ENCODE measurements around the gene SERGEF.

SERGEF gene

DNA sequence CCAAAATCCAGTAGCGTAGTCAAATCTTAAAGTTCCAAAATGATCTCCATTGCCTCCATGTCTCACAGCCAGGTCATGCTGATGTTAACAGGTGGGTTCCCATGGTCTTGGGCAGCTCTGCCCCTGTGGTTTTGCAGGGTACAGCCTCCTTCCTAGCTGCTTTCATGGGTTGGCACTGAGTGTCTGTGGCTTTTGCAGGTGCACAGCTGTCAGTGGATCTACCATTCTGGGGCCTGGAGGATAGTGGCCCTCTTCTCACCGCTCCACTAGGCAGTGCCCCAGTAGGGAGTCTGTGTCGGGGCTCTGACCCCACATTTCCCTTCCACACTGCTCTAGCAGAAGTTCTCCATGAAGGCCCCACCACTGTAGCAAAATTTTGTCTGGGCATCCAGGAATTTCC lies 145.5 kb downstream of the SERGEF start:
- in situ Hi-C loops (cut with MboI; ENCODE audit: low sequenced_read_pairs) = no loop called here

- in situ Hi-C loops (cut with MboI; ENCODE audit: low sequenced_read_pairs) = no loop called here
Observed at GRCh38 chr11:17865765-17866428, 146.9 kb downstream of the SERGEF start.

DNA sequence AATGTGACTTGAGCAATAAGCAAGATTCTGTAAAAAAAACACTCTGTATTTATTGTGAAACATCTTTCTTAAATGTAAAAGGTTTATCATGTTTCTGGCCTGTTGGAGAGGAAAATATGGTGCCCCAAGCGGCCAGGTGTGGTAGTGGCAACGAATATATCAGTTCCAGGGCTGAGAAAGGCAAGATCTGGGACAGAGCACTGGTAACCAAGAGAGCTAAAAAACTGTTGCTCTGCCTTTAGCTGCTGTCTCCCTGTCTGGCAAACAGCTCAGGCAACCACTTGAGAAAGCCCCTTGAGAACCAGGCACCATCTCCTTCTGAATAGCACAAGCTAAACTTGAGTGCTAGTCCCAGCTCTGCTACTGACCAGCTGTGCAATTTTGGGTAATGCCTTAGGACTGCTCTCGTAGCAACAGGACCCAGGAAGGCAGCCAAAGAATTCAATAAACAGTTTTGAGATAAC lies 148.3 kb downstream of the SERGEF start:
- in situ Hi-C loops (cut with MboI; ENCODE audit: low sequenced_read_pairs) = no loop called here

GRCh38 chr11:17861036-17861755 lies 151.7 kb downstream of the SERGEF start:
- in situ Hi-C loops (cut with MboI; ENCODE audit: low sequenced_read_pairs) = no loop called here

DNA sequence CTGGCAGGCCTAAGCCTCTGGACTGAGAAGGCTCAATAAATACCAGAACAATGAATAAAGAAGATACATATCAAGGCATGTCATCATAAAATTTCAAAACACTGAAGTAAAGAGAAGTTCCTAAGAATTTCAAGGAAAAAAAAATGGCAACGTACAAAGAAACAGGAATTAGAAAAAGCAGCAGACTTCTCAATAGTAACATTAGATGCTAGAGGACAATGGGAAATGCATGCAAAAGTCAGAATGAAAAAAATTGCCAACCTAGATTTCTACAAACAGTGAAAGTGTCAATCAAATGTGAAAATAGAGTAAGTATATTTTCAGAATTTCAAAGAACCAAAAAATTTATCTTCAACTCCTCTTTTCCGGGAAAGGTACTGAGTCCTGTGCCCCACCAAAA lies 153.3 kb downstream of the SERGEF start:
- in situ Hi-C loops (cut with MboI; ENCODE audit: low sequenced_read_pairs) = no loop called here

DNA sequence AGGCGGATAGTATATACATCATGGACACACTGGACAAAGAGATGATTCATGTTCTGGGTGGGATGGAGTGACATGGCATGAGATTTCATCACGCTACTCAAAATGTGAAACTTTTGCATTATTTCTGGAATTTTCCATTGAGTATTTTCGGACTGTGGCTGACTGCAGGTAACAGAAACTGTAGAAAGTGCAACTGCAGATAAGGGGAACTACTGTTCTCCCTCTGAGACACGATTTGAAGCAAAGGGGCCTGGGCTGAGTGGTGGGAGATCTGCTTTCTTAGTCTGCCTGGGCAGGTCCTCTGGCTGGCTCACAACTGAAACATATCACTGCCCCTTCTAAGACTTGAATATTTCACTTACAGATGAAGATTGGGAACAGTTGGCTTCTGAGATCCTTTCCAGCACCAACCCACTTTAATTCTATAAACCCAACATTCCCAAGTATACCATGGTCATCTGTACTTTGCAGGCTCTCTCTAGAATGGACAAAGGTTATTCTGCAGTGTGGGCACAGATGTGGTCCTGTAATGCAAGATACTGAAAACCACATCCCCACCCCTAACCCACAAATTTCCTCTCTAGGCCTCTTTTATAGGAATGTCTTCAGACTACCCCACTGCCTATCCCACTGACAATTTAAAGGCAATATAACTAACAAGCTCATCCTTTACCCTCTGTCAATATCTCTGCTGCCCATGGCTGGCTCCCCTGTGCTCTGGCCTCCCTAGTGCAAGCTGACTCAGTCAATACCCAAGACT lies 157.1 kb downstream of the SERGEF start:
- in situ Hi-C loops (cut with MboI; ENCODE audit: low sequenced_read_pairs) = no loop called here

DNA sequence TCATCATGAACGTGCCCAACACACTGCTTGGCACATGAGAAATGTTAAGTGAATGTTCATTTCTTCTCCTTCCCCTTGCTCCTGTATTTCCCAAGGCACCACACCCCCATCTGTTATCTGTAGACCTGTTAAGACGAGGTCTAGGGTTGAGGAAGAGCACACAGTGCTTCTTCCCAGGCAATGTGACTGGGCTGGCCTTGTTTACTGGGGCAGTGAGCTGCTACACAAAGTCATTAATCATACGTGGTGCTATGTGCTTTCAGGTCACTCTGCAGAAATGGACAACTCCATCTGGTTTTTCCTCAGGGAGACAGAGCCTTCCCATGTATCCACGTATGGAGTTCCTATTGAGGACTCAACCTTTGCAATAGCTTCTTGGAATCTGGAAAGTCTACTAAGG lies 159.6 kb downstream of the SERGEF start:
- in situ Hi-C loops (cut with MboI; ENCODE audit: low sequenced_read_pairs) = no loop called here

- in situ Hi-C loops (cut with MboI; ENCODE audit: low sequenced_read_pairs) = no loop called here
Observed at GRCh38 chr11:17852246-17852645, 160.6 kb downstream of the SERGEF start.

GRCh38 chr11:17851697-17852096 lies 161.2 kb downstream of the SERGEF start:
- in situ Hi-C loops (cut with MboI; ENCODE audit: low sequenced_read_pairs) = no loop called here

GRCh38 chr11:17850336-17850735 lies 162.5 kb downstream of the SERGEF start:
- in situ Hi-C loops (cut with MboI; ENCODE audit: low sequenced_read_pairs) = no loop called here

DNA sequence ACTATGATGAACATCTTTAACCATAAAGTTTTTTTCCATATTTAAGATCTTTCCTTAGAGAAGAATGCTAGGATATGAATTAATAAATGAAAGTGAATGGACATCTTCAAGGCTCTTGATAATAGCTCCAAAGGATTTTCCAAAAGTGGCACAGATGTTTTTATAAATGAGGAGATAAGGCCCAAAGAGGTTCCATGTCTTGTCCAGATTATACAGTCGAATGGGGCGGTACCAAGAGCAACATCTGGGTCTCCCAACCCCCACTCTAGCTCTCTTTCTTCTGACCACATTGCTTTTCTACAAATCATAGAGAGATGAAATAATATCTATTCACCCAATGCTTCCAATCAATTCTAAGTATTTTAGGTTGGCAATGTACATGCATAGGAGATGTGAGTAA lies 164.1 kb downstream of the SERGEF start:
- in situ Hi-C loops (cut with MboI; ENCODE audit: low sequenced_read_pairs) = no loop called here

DNA sequence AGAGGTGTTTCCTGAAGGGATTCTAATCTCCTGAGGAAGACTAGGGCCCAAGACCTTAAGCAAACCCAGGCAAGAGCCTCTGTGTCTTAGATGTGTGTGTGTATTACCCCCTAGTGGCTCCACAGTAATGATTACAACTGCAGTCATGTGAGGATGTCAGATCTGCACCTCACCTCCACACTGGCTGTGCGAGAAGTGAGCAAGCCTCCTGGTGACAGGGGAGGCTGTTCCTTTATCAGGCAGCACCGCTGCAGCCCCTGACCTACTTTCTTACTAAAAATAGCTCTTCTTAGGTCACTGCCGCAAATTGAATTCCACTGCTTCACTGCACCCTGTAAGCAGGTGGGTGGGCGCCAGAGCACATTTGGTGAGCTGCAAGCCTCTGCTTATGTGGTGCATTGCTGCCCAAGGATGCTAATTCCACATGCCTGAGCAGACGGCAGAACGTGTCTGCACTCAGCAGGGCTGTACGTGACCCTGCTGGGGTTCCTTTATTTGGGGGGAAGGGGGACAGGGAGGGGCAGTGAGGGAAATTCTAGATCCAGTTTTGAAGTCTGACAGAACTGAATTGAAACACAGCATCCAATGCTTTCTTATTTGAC lies 165.9 kb downstream of the SERGEF start:
- in situ Hi-C loops (cut with MboI; ENCODE audit: low sequenced_read_pairs) = no loop called here

DNA sequence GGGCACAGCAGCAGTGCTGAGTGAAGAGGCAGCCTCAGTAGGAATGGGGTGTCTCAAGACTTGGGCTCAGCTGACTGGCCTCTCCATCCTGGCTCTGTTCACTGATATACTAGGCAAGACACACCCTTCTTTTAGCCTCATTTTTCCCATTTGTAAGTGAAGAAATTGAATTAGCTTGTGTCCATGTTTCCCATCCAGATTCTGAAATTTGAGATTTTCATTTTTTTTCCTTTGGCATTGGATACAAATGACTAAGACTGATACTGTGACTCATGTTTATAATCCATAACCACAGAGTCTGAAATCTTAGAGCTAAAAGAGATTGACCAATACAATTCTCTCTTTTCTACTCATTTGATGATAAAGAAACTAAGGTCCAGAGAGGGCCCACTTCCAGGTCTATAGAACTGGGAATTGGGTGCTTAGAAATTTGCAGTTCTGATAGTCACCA lies 167.4 kb downstream of the SERGEF start:
- in situ Hi-C loops (cut with MboI; ENCODE audit: low sequenced_read_pairs) = no loop called here

- in situ Hi-C loops (cut with MboI; ENCODE audit: low sequenced_read_pairs) = no loop called here
Observed at GRCh38 chr11:17840101-17840548, 172.7 kb downstream of the SERGEF start.

- in situ Hi-C loops (cut with MboI; ENCODE audit: low sequenced_read_pairs) = no loop called here
Observed at GRCh38 chr11:17839450-17839849, 173.4 kb downstream of the SERGEF start.

GRCh38 chr11:17838102-17838501 lies 174.7 kb downstream of the SERGEF start:
- in situ Hi-C loops (cut with MboI; ENCODE audit: low sequenced_read_pairs) = no loop called here

DNA sequence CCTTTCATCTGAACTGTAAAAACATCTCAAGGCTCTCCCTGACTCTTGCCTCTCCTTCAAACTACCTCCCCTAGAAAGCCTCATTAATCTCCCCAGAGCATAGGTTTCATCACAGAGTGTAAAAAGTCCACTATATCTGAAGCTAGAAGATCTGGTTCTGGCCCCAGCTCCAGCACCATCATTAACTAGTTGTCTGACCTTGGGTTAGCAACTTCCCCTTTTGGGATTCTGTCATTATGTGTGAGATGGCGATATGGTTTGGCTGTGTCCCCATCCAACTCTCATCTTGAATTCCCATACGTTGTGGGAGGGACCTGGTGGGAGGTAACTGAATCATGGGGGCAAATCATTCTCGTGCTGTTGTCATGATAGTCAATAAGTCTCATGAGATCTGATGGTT lies 181.0 kb downstream of the SERGEF start:
- in situ Hi-C loops (cut with MboI; ENCODE audit: low sequenced_read_pairs) = no loop called here

DNA sequence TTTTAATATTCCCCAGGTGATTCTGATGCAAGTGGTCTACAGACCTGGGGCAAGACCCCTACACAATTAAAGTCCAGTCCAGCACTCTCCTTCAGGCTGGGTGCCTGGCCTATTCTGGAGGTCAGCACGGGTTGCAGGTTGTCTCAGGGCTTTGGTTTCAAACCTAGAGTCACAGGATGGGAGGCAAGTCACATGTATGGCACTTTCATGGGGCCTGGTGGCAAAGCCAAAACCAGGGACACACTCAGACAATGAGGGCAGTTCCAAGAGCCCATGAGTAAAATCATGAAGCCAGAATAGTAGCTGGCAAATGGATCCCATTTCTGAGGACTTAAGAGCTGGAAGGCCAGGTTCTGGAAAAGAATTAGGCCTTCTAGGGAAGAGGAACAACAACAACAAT lies 181.6 kb downstream of the SERGEF start:
- in situ Hi-C loops (cut with MboI; ENCODE audit: low sequenced_read_pairs) = no loop called here

GRCh38 chr11:17828311-17828751 lies 184.5 kb downstream of the SERGEF start:
- in situ Hi-C loops (cut with MboI; ENCODE audit: low sequenced_read_pairs) = no loop called here

GRCh38 chr11:17827006-17827405 lies 185.8 kb downstream of the SERGEF start:
- in situ Hi-C loops (cut with MboI; ENCODE audit: low sequenced_read_pairs) = no loop called here

GRCh38 chr11:17822401-17822781 lies 190.5 kb downstream of the SERGEF start:
- in situ Hi-C loops (cut with MboI; ENCODE audit: low sequenced_read_pairs) = no loop called here
